HG02759 (cell line): ENCODE results near the gene NECAP2.
"Not testable (repeated sequence)": the region's sequence is repeated elsewhere in the genome, so short reads cannot be mapped to it uniquely, and the experiment has no call there.

Source experiments
- ATAC-seq: cut with Tn5 transposase; IDR thresholded peaks from one replicate; pipeline ENCODE4 v1.9.1; 2021; ENCODE audit warnings: mild to moderate bottlenecking, moderate library complexity; ENCODE audit not compliant: unreplicated experiment

NECAP2 gene

GRCh38 chr1:16492937-16493336 is 52.4 kb downstream of the NECAP2 start:
- ATAC-seq, result not testable (repeated sequence)

DNA sequence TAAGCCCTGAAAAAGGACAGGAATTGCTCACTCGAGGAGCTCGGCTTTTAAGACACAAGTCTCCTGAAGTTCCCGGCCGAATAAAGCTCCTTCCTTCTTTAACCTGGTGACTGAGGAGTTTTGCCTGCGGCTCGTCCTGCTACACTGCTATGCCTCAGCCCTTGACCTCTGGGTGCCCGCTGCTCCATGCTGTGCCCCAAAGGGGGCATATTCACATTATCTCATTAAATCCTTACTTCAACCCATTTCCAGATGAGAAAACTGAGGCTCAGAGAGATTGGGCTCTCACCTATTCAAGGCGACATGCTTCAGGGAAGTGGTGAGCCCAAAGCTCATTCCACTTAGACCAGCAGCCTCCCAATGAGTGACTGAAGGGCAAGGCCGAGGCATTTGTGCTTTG is 53.2 kb downstream of the NECAP2 start:
- not testable (repeated sequence) for ATAC-seq

DNA sequence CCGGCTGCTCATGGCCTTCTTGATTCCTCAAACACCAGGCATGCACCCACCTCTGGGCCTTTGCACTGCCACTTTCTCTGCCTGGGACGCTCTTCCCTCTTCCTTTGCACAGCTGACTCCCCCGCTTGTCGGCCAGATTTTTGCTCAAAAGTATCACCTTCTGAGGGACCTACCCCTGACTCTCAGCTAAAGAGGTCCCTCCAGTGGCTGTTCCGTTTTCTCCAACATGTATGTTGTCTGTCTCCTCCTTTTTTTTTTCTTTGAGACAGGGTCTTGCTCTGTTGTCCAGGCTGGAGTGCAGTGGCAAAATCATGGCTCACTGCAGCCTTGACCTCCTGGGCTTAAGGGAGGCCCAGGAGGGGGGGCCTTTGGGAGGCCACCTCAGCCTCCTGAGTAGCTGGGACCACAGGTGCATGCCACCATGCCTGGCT is 57.0 kb downstream of the NECAP2 start:
- not testable (repeated sequence) for ATAC-seq

- ATAC-seq, result not testable (repeated sequence)
These were observed 57.5 kb downstream of the NECAP2 start for GRCh38 chr1:16498047-16498446.

DNA sequence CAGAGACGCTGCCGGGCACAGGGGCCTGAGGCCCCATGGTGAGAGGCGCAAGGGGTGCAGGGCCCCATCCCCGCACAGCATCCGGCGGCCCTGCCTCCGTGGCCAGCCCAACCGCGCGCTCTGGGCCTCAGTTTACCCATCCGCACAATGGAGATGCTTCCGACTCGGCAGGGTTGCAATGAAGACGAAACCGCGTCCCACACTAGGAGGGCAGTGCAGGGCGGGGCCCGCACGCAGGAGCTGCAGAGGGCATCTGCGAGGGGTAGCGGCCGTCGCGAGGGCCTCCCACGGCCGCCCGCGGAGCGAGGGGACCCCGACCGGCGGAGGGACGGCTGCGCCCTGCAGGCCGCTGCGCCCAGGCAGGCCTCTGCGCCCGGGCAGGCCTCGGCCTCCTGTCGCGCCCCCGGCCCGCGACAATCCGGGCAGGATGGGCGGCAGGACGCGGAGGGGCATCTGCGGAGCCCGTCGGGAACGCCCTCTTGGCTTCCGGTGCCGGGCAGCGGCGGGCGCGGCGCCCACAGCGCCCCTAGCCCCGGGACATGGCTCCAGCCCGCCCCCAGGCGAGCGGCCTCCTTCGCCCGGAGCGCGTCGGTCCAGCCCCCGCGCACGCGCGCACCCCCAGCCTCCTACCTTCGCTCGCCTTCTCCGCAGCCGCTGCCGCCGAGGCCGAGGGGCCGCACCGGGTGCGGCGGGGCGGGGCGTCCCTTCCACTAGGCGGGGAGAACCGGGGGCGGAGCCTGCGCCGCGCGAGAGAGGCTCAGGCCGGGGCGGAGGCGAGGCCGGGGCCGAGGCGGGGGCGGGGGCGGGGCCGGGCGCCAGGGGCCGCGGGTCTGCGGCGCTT is 58.3 kb downstream of the NECAP2 start:
- ATAC-seq, result peak; percentile 89

DNA sequence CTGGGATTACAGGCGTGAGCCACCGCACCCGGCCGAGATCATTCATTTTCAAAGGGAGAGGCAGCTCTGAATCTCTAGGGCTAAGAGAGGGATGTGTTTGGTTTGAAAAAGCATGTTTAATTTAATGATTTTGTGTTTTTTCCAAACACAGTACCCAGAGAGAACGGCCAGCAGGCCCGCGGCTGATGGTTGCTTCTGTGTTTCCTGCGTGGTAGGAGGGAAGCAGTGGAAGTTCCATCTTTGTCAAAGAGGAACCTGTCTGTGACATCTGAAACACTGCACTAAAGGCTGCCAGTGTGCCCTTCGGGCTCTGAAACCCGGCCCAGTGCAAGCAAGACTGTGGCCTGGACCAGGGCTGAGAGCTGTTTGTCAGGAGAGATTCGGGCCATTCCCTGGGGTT is 59.9 kb downstream of the NECAP2 start:
- ATAC-seq, result not testable (repeated sequence)

DNA sequence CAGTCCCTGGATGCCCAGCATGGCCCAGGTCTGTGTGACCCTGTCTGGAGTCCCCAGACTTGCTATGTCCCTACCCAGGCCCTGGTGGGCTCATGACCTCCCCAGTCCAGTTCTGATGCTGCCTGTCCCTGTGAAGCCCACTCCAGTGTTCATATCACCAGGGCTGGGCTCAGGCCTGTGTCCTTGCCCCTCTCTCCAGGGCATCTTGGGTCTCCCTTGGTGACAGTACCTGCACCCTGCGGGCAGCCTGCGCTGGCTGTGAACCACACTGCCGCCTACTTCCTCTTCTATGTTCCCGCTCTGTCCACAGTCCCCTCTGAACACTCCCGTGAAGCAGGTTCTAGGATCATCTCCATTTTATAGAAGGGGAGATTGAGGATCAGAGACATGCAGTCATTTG is 60.5 kb downstream of the NECAP2 start:
- ATAC-seq, result not testable (repeated sequence)

DNA sequence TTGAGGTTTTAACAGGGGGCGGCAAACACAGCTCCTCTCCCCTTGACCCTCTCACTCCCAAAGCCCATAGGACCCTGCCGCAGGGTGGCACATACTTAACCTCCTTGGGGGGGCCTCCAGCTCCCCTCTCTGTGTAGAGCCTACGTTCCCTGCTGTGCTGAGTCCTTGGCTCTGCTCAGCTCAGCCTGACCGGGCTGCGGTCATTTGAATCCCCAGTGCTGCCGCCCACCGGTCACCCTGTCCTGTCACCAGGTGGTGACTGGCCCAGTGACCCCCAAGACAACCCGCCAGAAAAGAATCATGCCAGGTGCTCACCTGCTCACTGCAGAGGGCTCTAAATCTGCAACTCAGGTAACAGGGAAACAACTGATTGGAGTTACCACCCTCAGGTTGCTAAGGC is 60.9 kb downstream of the NECAP2 start:
- ATAC-seq, result not testable (repeated sequence)

DNA sequence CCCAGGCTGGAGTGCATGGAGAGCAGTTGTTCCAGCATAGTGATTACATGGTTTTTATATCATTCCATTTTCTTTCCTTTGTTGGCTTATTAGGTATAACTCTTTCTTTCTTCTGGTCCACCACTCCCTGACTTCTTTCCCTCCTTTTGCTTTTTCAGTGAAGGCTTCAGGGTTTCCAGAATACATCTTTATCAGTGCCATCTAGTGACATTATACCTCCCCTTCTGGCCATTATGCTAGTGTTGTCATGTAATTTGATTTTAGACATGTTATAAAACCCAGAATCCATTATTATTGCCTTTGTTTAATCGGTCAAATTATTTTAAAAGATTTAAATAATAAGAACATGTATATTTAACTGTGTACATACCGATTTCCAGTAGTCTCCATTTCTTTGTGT is 63.0 kb downstream of the NECAP2 start:
- no peak for ATAC-seq

GRCh38 chr1:16505870-16506269 is 65.3 kb downstream of the NECAP2 start:
- not testable (repeated sequence) for ATAC-seq

- not testable (repeated sequence) for ATAC-seq
These were observed 66.0 kb downstream of the NECAP2 start for GRCh38 chr1:16506364-16507136.

DNA sequence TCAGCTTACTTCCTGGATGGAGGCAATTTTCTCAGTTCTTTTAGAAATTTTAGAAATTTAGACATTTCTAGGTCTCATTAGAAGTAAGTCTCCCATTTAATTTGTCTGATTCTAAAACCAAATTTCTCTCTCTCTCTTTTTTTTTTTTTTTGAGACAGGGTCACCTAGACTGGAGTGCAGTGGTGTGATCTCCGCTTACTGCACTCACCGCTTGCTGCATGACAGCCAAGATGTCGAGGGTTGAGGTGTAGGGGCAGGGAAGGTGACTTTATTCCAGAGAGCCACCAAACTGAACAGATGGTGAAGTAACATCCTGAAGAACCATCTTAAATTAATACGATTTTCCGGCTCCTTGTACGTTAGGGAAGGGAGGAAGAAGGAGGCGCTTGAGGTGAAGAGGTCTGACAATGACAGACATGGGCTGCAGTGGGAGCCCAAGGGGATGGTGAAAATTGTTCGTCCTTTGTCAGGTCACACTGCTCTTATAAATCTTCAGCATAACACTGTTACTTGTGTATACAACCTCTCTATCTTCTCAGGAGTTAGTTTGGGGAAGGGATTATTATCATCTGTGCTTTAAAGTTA is 68.4 kb downstream of the NECAP2 start:
- not testable (repeated sequence) for ATAC-seq
